WERI-Rb-1 (cell line): ENCODE data around the gene CYGB.
"Not testable (repeated sequence)": the region's sequence is repeated elsewhere in the genome, so short reads cannot be mapped to it uniquely, and the experiment has no call there.

Source experiments
- DNase-seq: peaks from one replicate; pipeline ENCODE4 v3.0.0-alpha.2; 2020
- H3K27ac ChIP-seq: fragments of 250-450 bp; sonication (Bioruptor Pico); 2 replicates; pipeline ENCODE4 v1.5.1; 2020; ENCODE audit warnings: mild to moderate bottlenecking, moderate library complexity
- H3K27me3 ChIP-seq: fragments of 250-450 bp; sonication (Bioruptor Pico); 2 replicates; pipeline ENCODE4 v1.5.1; 2021; ENCODE audit warnings: mild to moderate bottlenecking, low read depth, moderate library complexity; ENCODE audit not compliant: insufficient read depth, severe bottlenecking
- H3K36me3 ChIP-seq: fragments of 250-450 bp; sonication (Bioruptor Pico); 2 replicates; pipeline ENCODE4 v1.5.1; 2020; ENCODE audit warnings: mild to moderate bottlenecking, moderate library complexity
- H3K4me3 ChIP-seq: 2 replicates; pipeline ENCODE4 v1.5.1; 2011; ENCODE audit warnings: low read depth, mild to moderate bottlenecking, control low read depth, low read length
- H3K9me3 ChIP-seq: fragments of 250-450 bp; sonication (Bioruptor Pico); 2 replicates; pipeline ENCODE4 v1.5.1; 2021; ENCODE audit warnings: mild to moderate bottlenecking, moderate library complexity; ENCODE audit not compliant: severe bottlenecking
- TF ChIP-seq, protein P1 (sequence below): IDR thresholded peaks from 2 replicates; pipeline ENCODE4 v1.5.1; 2011; ENCODE audit warnings: low read depth, mild to moderate bottlenecking, control low read depth, inconsistent platforms, low read length

The CYGB gene

GRCh38 chr17:76512366-76513305, 24.9 kb downstream of the CYGB start:
- H3K9me3 ChIP-seq, result no peaks in the 10 kb centered on the region
- no peaks in the 10 kb centered on the region for H3K27me3 ChIP-seq
- H3K27ac ChIP-seq, result no peak overlapping the region
- TF ChIP-seq, protein P1, sequence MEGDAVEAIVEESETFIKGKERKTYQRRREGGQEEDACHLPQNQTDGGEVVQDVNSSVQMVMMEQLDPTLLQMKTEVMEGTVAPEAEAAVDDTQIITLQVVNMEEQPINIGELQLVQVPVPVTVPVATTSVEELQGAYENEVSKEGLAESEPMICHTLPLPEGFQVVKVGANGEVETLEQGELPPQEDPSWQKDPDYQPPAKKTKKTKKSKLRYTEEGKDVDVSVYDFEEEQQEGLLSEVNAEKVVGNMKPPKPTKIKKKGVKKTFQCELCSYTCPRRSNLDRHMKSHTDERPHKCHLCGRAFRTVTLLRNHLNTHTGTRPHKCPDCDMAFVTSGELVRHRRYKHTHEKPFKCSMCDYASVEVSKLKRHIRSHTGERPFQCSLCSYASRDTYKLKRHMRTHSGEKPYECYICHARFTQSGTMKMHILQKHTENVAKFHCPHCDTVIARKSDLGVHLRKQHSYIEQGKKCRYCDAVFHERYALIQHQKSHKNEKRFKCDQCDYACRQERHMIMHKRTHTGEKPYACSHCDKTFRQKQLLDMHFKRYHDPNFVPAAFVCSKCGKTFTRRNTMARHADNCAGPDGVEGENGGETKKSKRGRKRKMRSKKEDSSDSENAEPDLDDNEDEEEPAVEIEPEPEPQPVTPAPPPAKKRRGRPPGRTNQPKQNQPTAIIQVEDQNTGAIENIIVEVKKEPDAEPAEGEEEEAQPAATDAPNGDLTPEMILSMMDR, result no peak
- H3K4me3 ChIP-seq, result no peak overlapping the region
- H3K36me3 ChIP-seq, result no peaks in the 10 kb centered on the region
- DNase-seq, result no peak

- DNase-seq, result no peak
- TF ChIP-seq, protein P1, result no peak
- H3K27me3 ChIP-seq, result no peaks in the 10 kb centered on the region
- H3K27ac ChIP-seq, result no peak overlapping the region
- H3K9me3 ChIP-seq, result no peaks in the 10 kb centered on the region
- no peak overlapping the region for H3K4me3 ChIP-seq
- H3K36me3 ChIP-seq, result no peaks in the 10 kb centered on the region
Observed at GRCh38 chr17:76511668-76512365, 25.7 kb downstream of the CYGB start.

- Histone ChIP-seq H3K4me3 (no peak overlapping the region), H3K9me3 (no peaks in the 10 kb centered on the region), H3K27me3 (no peaks in the 10 kb centered on the region), H3K36me3 (no peaks in the 10 kb centered on the region), H3K27ac (peak overlapping the region; percentile 39)
- peak; percentile 67 for DNase-seq
- TF ChIP-seq, protein P1, result no peak
Observed at GRCh38 chr17:76510831-76511244, 26.7 kb downstream of the CYGB start.

DNA sequence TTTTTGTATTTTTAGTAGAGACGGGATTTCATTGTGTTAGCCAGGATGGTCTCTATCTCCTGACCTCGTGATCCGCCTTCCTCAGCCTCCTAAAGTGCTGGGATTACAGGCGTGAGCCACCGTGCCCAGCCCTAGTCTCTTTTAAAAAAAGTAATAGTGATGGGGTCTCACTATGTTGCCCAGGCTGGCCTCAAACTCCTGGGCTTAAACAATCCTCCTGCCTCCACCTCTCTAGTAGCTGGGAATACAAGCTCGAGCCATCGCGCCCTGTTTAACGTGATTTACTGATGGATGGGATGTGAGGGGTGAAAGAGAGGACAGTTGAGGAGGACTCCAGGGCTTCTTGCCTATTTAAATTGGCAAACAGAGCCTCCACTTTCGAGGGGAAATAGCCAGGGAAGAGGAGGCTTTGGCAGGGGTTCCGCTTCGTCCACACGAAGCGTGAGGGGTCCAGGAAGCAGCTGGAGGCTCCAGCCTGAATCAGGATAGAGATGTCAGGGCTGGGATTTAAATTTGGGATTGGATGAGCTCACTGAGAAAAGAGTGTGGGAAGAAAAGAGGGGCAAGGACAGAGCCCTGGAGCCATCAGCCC, 28.9 kb downstream of the CYGB start:
- not testable (repeated sequence) for H3K9me3 ChIP-seq, H3K4me3 ChIP-seq, H3K36me3 ChIP-seq, DNase-seq, H3K27me3 ChIP-seq, H3K27ac ChIP-seq

- no peak overlapping the region for H3K27ac ChIP-seq
- H3K36me3 ChIP-seq, result no peaks in the 10 kb centered on the region
- TF ChIP-seq, protein P1, result peak; percentile 98
- H3K4me3 ChIP-seq, result no peak overlapping the region
- DNase-seq, result peak; percentile 92
- no peaks in the 10 kb centered on the region for H3K27me3 ChIP-seq
- no peaks in the 10 kb centered on the region for H3K9me3 ChIP-seq
Observed at GRCh38 chr17:76506408-76507345, 30.8 kb downstream of the CYGB start.
